SK-N-SH treated with all-trans-retinoic acid at 6 μM for 48 hours (cell line): ENCODE results near the gene PRR36.

ENCODE experiments used
- ATAC-seq: fragments of 200-7000 bp; cut with Tn5 transposase; 3 replicates; pipeline ENCODE4 v1.9.1; 2020; ENCODE audit warnings: mild to moderate bottlenecking, moderate library complexity
- ARNTL ChIP-seq: fragments of 450-650 bp; formaldehyde crosslinking; IDR thresholded peaks from 2 replicates; pipeline ENCODE4 v1.5.0; 2020; ENCODE audit warnings: low read depth, mild to moderate bottlenecking, moderate library complexity, borderline replicate concordance
- BACH2 ChIP-seq: fragments of 250-450 bp; sonication (Bioruptor Pico); IDR thresholded peaks from 2 replicates; pipeline ENCODE4 v1.9.0; 2021; ENCODE audit warnings: mild to moderate bottlenecking, borderline replicate concordance
- CSDC2 ChIP-seq: fragments of 250-450 bp; sonication (Bioruptor Pico); IDR thresholded peaks from 2 replicates; pipeline ENCODE4 v1.5.0; 2020; ENCODE audit warnings: mild to moderate bottlenecking, moderate library complexity
- ESRRG ChIP-seq: fragments of 250-450 bp; sonication (Bioruptor Pico); IDR thresholded peaks from 2 replicates; pipeline ENCODE4 v1.6.1; 2021; ENCODE audit warnings: mild to moderate bottlenecking
- GLIS3 ChIP-seq: fragments of 250-450 bp; sonication (Bioruptor Pico); IDR thresholded peaks from 2 replicates; pipeline ENCODE4 v1.5.0; 2020; ENCODE audit warnings: mild to moderate bottlenecking, moderate library complexity
- OSR1 ChIP-seq: fragments of 250-450 bp; sonication (Bioruptor Pico); IDR thresholded peaks from 2 replicates; pipeline ENCODE4 v1.8.0; 2022; ENCODE audit warnings: moderate library complexity, mild to moderate bottlenecking, inconsistent platforms
- RARB ChIP-seq: fragments of 250-450 bp; sonication (Bioruptor Pico); IDR thresholded peaks from 2 replicates; pipeline ENCODE4 v1.8.0; 2021; ENCODE audit warnings: mild to moderate bottlenecking, moderate library complexity
- SNAI2 ChIP-seq: fragments of 250-450 bp; sonication (Bioruptor Pico); IDR thresholded peaks from 2 replicates; pipeline ENCODE4 v1.5.0; 2020; ENCODE audit warnings: mild to moderate bottlenecking, moderate library complexity
- TCF4 ChIP-seq: fragments of 250-450 bp; sonication (Bioruptor Pico); IDR thresholded peaks from 2 replicates; pipeline ENCODE4 v1.8.0; 2021; ENCODE audit warnings: mild to moderate bottlenecking, moderate library complexity, borderline replicate concordance
- TOX ChIP-seq: fragments of 250-450 bp; sonication (Bioruptor Pico); IDR thresholded peaks from 2 replicates; pipeline ENCODE4 v1.8.0; 2021; ENCODE audit warnings: mild to moderate bottlenecking, moderate library complexity, borderline replicate concordance
- ZFP30 ChIP-seq: fragments of 450-650 bp; formaldehyde crosslinking; IDR thresholded peaks from 2 replicates; pipeline ENCODE4 v1.5.0; 2022; ENCODE audit warnings: mild to moderate bottlenecking, moderate library complexity
- ZNF565 ChIP-seq: fragments of 450-650 bp; formaldehyde crosslinking; conservative IDR thresholded peaks from 2 replicates; pipeline ENCODE4 v1.5.0; 2020; ENCODE audit warnings: low read depth, mild to moderate bottlenecking, moderate library complexity
- ZNF8 ChIP-seq: fragments of 450-650 bp; formaldehyde crosslinking; IDR thresholded peaks from 2 replicates; pipeline ENCODE4 v1.5.0; 2020; ENCODE audit warnings: mild to moderate bottlenecking, moderate library complexity
- TF ChIP-seq, protein P1 (sequence below): fragments of 250-450 bp; sonication (Bioruptor Pico); IDR thresholded peaks from 2 replicates; pipeline ENCODE4 v1.5.0; 2020; ENCODE audit warnings: mild to moderate bottlenecking, moderate library complexity
- TF ChIP-seq, protein P2 (sequence below): fragments of 250-450 bp; sonication (Bioruptor Pico); IDR thresholded peaks from 2 replicates; pipeline ENCODE4 v1.8.0; 2020; ENCODE audit warnings: mild to moderate bottlenecking, moderate library complexity, borderline replicate concordance
- TF ChIP-seq, protein P3 (sequence below): fragments of 250-450 bp; sonication (Bioruptor Pico); IDR thresholded peaks from 2 replicates; pipeline ENCODE4 v1.5.1; 2020; ENCODE audit warnings: low read depth, mild to moderate bottlenecking, moderate library complexity
- TF ChIP-seq, protein P4 (sequence below): fragments of 250-450 bp; sonication (Bioruptor Pico); IDR thresholded peaks from 2 replicates; pipeline ENCODE4 v1.5.1; 2021; ENCODE audit warnings: mild to moderate bottlenecking, moderate library complexity

The PRR36 gene

DNA sequence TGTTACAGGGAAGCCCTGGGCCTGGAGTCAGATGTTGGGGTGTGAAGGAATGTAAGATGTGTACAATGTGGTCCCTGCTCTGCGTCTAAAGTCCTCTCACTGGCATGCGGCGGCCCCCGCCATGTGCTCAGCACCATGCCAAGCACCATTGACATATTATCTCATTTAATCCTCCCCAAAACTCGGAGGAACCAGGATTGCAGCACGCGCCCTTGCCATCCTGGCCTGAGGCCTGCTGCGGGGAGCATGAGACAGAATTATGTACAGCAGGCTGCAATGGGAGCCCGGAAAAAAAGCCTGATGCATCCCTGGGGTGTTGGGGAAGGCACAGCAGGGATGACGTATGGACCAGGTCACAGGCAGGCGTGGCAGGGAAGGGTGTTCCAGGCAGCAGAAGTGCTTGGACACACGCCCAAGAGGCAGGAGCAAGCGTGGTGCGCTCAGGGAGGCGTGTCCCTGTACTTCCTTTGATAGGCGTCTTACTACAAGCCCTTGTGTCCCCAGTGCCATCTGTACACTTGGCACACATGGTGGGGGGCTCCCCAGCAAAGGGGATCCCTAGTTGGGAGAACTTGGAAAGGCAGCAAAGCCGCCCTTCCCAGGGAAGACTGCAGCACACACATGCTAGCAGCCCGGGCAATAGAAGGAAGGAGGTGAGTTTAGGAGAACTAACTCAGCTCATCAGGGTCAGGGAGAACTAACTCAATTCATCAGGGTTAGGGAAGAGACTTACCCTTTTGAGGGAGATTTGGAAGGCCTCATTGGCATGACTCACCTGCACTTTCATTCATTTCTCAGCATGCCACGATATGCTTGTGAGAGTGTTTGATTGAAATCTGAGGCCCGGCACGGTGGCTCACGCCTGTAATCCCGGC is 40.7 kb downstream of the PRR36 start (continued):
- TF ChIP-seq, protein P1, sequence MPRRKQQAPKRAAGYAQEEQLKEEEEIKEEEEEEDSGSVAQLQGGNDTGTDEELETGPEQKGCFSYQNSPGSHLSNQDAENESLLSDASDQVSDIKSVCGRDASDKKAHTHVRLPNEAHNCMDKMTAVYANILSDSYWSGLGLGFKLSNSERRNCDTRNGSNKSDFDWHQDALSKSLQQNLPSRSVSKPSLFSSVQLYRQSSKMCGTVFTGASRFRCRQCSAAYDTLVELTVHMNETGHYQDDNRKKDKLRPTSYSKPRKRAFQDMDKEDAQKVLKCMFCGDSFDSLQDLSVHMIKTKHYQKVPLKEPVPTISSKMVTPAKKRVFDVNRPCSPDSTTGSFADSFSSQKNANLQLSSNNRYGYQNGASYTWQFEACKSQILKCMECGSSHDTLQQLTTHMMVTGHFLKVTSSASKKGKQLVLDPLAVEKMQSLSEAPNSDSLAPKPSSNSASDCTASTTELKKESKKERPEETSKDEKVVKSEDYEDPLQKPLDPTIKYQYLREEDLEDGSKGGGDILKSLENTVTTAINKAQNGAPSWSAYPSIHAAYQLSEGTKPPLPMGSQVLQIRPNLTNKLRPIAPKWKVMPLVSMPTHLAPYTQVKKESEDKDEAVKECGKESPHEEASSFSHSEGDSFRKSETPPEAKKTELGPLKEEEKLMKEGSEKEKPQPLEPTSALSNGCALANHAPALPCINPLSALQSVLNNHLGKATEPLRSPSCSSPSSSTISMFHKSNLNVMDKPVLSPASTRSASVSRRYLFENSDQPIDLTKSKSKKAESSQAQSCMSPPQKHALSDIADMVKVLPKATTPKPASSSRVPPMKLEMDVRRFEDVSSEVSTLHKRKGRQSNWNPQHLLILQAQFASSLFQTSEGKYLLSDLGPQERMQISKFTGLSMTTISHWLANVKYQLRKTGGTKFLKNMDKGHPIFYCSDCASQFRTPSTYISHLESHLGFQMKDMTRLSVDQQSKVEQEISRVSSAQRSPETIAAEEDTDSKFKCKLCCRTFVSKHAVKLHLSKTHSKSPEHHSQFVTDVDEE (CRISPR knock-in tag): no peak
- TF ChIP-seq GLIS3 (CRISPR knock-in tag) (no peak), OSR1 (CRISPR knock-in tag) (no peak), SNAI2 (CRISPR knock-in tag) (no peak), BACH2 (CRISPR knock-in tag) (no peak)
- TF ChIP-seq, protein P2, sequence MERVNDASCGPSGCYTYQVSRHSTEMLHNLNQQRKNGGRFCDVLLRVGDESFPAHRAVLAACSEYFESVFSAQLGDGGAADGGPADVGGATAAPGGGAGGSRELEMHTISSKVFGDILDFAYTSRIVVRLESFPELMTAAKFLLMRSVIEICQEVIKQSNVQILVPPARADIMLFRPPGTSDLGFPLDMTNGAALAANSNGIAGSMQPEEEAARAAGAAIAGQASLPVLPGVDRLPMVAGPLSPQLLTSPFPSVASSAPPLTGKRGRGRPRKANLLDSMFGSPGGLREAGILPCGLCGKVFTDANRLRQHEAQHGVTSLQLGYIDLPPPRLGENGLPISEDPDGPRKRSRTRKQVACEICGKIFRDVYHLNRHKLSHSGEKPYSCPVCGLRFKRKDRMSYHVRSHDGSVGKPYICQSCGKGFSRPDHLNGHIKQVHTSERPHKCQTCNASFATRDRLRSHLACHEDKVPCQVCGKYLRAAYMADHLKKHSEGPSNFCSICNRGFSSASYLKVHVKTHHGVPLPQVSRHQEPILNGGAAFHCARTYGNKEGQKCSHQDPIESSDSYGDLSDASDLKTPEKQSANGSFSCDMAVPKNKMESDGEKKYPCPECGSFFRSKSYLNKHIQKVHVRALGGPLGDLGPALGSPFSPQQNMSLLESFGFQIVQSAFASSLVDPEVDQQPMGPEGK: no peak

DNA sequence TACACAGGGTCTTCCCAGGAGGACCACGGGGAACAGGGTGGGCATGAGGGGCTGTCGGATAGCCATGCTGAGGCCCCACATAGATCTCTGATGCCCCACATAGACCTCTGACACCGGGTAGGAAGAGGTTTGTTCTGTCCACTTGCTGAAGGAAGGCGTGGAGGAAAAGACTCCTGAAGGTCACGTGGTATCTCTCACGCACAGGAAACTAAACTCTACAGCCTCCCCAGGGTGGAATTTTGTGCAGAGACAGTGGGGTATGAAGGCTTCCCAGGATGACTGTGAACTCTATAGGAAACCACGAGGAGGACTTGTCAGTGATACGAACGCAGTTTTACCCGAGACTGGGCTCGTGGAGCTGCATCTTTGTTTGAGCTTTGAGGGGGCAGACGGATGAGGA is 41.4 kb downstream of the PRR36 start:
- no peak for ATAC-seq
- TF ChIP-seq, protein P1 (CRISPR knock-in tag): no peak
- no peak for TF ChIP-seq GLIS3 (CRISPR knock-in tag)
- TF ChIP-seq, protein P3, sequence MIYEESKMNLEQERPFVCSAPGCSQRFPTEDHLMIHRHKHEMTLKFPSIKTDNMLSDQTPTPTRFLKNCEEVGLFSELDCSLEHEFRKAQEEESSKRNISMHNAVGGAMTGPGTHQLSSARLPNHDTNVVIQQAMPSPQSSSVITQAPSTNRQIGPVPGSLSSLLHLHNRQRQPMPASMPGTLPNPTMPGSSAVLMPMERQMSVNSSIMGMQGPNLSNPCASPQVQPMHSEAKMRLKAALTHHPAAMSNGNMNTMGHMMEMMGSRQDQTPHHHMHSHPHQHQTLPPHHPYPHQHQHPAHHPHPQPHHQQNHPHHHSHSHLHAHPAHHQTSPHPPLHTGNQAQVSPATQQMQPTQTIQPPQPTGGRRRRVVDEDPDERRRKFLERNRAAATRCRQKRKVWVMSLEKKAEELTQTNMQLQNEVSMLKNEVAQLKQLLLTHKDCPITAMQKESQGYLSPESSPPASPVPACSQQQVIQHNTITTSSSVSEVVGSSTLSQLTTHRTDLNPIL (CRISPR knock-in tag): no peak
- TF ChIP-seq ZFP30 (CRISPR knock-in tag): no peak
- TF ChIP-seq, protein P4, sequence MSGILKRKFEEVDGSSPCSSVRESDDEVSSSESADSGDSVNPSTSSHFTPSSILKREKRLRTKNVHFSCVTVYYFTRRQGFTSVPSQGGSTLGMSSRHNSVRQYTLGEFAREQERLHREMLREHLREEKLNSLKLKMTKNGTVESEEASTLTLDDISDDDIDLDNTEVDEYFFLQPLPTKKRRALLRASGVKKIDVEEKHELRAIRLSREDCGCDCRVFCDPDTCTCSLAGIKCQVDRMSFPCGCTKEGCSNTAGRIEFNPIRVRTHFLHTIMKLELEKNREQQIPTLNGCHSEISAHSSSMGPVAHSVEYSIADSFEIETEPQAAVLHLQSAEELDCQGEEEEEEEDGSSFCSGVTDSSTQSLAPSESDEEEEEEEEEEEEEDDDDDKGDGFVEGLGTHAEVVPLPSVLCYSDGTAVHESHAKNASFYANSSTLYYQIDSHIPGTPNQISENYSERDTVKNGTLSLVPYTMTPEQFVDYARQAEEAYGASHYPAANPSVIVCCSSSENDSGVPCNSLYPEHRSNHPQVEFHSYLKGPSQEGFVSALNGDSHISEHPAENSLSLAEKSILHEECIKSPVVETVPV (CRISPR knock-in tag): no peak
- TF ChIP-seq ESRRG (CRISPR knock-in tag): no peak
- no peak for TF ChIP-seq ZNF565 (CRISPR knock-in tag)
- no peak for TF ChIP-seq RARB (CRISPR knock-in tag)
- TF ChIP-seq TOX (CRISPR knock-in tag): no peak
- TF ChIP-seq ARNTL (CRISPR knock-in tag): no peak
- TF ChIP-seq TCF4 (CRISPR knock-in tag): no peak
- no peak for TF ChIP-seq ZNF8 (CRISPR knock-in tag)
- no peak for TF ChIP-seq CSDC2 (CRISPR knock-in tag)
- TF ChIP-seq, protein P2: no peak
